IPS DF 19.7 (cell line): ENCODE results near the gene RNPS1.

Experiments used
- DNase-seq: peaks from one replicate; pipeline ENCODE4 v3.0.0-alpha.2; 2013; ENCODE audit warnings: low read depth, low spot score

RNPS1 gene, protein sequence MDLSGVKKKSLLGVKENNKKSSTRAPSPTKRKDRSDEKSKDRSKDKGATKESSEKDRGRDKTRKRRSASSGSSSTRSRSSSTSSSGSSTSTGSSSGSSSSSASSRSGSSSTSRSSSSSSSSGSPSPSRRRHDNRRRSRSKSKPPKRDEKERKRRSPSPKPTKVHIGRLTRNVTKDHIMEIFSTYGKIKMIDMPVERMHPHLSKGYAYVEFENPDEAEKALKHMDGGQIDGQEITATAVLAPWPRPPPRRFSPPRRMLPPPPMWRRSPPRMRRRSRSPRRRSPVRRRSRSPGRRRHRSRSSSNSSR

GRCh38 chr16:2267913-2268666 lies at the start of gene RNPS1:
Gene RNPS1 (minus strand): TSS chr16:2268126. CDS start chr16:2264643, 3,483 bp downstream.
- DNase-seq, result peak; percentile 67

DNA sequence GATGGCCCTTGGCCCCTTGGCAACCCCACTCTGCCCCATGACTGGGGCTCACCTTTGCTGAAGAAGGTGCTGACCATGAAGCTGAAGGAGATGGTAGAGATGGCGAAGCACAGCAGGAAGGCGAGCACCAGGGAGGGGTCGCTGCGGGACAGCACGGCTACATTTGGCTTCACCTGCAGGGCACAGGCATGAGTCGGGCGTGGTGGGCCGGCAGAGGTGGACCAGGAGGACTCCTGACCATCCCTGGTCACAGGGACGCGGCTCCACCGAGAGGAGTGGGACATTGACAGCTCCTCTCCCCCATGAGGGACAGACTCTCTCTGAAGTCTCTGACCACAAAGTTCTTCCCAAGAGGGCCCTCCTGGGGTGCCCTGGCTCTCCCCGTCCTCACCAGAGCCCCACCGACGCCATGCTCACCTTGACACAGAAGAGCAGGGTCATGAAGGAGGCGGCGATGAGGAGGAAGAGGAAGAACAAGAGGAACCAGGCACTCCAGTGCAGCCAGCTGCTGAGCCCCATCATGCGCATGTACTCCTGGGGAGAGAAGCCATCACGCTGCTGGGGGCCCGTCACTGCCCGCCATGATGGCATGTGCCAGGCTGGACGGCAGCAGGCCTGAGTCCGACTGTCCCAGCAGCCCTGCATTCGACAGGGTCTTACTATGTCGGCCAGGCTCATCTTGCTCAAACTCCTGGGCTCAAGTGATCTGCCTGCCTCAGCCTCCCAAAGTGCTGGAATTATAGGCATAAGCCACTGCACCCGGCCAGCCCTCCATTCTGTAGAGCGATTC lies 49.5 kb upstream of the RNPS1 start:
- no peak for DNase-seq

DNA sequence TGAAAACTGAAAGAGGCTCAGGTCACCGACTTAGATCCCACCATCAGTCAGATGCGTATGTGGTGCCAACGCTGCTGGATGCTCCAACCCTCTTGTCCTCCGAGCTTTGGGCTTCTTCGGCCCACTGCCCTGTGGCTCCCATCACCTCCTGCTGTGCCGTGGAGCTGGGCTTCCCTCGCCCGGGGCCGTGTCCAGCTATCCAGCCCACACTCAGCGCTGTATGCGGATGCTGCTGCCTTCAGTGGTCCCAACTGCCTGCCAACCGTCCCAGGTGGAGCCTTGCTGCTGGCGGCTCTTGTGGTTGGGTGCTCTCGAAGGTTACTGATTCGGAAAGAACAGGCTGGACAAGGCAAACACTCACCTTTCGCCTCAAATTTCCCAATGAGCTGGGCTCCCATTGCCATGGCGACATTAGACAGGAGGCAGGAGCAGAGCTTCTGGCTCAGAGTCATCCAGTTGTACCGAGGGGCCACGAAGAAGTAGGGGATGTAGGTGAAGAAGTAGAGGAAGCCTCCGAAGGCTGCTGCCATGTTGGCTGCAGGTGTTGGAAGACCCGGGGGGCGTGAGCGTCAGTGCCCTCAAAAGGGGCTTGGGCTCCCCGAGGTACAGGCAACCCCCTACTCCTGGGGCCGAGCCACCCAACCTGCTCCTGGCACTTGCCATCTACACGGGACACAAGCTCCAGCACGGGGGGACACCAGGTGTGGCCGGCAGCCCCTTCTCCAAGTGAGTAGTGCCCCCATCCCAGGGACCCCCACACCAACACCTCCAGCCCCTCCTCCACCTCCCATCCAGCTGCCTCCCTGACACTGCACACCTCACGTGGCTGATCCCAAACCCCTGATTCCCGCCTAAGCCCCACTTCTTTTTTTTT lies 40.4 kb upstream of the RNPS1 start:
- DNase-seq, result no peak

- DNase-seq, result no peak
These were observed 31.9 kb upstream of the RNPS1 start for GRCh38 chr16:2299915-2300192.

DNA sequence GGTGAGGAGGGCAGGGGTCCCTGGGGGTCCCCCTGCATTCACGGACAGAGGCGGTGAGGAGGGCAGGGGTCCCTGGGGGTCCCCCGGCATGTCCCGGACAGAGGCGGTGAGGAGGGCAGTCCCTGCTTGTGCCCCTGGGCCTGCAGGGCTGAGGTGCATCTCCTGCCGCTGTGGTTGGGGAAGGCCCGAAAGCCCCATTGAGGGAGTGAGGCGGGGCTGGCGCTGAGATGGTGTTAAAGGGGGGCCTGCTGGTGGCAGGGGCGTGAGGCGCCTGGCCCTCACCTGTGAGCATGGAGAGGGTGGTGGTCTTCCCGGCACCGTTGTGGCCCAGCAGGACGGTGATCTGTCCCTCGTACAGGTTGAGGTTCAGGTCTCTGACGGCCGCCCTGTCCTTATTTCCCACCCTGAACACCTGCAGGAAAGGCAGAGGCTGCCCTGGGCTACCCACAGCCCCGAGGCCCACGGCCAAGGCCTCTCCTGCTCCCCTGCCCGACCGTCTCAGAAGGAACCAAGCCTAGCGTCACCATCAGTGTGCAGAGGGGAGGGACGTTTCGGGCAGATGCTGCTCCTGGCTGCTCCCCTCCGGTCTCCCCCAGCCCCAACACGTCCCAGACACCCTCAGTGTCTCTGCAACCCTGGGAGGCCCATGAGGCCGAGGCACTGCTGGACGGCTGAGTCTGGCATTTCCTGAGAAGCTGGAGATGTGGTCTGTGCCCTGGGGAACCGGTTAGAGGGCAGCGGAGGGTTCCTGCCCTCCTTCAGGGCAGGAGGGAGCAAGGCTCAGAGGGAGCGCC lies 31.4 kb upstream of the RNPS1 start:
- no peak for DNase-seq

- no peak for DNase-seq
These were observed 30.7 kb upstream of the RNPS1 start for GRCh38 chr16:2298621-2299020.

DNA sequence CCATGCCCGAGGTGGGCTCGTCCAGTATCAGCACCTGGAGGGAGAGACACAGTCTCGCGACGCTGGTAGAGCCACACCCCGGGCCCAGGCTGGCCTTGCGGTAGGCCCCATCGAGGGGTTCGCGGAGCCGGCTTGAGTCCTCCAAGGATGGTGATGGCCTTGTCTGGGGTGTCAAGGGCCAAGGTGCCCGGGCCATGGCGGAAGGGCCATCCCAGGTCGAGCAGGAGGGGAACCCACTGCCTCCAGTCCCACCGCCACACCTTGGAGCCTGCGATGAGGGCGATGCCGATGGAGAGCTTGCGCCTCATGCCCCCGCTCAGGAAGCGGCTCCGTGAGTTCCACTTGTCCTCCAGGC lies 29.6 kb upstream of the RNPS1 start:
- DNase-seq, result no peak

GRCh38 chr16:2296661-2297505 lies 29.0 kb upstream of the RNPS1 start:
- DNase-seq, result peak; percentile 30

DNA sequence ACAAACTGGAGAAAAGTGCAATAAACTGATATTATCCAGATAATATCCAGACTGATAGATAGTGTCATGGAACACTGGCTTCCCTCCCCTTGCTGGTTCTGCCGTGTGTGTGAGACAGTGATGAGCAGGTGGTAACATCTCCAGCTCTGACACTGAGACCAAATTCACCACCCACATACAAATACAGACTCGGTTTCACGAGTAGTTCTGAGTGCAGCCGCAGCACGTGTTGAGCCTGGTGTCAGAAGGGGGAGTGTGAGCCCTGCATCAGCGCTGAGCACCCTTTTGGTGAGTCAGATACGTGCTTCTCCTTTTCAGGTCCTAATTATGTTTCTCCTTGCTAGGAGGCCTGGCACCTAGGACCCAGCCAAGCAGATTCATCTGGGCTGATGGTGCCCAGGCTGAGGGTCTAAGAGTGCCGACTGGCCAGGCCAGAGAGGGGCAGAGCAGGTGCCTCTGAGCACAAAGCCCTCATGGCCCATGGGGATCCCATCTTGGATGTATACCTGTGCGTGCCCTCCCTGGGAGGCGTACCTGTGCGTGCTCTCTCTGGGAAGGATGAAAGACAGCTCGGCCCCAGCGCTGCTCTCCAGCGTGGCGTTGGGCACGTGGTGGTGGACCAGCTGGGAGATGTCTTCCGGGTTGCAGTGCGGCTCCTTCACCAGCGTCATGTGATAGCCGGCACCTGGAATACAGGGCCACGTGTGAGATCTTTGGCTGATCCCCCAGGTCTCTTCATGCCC lies 27.3 kb upstream of the RNPS1 start:
- no peak for DNase-seq

DNA sequence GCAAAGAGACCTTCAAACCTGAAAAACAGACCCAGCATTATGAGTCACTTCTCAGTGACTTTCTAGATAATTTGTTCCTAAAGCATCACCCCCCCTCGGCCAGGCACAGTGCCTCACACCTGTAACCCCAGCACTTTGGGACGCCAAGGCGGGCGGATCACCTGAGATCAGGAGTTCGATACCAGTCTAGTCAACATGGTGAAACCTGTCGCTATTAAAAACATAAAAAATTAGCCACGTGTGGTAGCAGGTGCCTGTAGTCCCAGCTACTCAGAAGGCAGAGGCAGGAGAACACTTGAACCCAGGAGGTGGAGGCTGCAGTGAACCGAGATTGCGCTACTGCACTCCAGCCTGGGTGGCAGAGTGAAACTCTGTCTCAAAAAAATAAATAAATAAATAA lies 24.3 kb upstream of the RNPS1 start:
- no peak for DNase-seq

- no peak for DNase-seq
These were observed 21.4 kb upstream of the RNPS1 start for GRCh38 chr16:2289282-2289681.

- DNase-seq, result no peak
These were observed 20.8 kb upstream of the RNPS1 start for GRCh38 chr16:2288726-2289125.

- no peak for DNase-seq
These were observed 20.1 kb upstream of the RNPS1 start for GRCh38 chr16:2287916-2288547.

DNA sequence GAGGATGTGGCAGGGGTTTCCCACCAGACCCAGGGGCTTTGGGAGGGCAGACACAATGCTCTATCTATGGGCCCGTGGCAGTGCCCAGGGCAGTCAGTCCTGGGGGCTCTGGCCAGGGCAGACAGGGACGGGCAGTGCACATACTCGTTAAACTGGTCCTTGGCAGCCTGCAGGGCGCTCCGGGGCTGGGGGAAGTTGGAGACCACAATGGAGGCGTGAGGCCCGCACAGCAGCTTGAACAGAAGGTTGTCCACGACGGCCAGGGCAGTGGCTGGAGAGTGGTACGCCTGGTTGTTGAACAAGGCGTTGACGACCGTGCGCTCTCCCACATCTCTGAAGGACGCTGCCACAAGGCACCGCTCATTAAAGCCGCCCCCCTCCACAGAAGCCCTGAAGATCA lies 18.6 kb upstream of the RNPS1 start:
- DNase-seq, result no peak

- no peak for DNase-seq
These were observed 17.8 kb upstream of the RNPS1 start for GRCh38 chr16:2285731-2286191.

DNA sequence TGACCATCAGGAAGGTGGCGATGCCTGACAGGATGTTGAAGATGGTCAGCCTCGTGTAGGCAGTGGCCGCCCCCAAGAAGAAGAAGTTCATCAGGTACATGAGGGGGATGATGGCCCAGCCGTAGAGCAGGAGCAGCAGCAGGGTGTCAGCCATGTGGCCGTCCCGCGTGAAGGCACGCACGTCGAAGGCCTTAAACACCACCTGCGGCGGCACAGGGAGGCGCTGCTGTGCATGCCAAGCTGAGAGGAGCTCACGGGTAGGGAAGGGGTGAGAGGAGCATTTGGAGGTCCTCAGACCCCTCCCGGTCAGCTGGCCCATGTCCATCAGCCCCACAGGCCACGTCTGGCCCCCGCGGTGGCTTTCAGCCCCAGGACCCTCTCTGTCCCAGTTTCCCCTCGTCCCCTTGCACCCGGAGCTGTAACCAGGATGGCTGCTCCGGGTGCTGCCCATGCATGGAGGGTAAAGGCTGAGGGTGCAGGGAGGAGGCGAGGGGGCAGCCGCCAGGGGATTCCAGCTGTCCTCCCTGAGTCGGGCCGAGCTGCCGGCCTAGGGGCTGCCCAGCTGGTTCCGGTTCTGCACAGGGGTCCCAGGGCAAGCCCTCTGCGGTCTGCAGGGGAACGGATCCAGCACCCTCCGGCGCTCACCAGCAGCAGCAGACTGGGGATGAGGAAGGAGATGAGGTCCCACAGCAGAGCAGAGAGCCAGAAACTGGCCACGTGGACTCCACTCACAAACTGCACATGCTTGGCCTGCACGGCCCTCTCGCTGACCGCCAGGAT lies 17.1 kb upstream of the RNPS1 start:
- DNase-seq, result no peak

DNA sequence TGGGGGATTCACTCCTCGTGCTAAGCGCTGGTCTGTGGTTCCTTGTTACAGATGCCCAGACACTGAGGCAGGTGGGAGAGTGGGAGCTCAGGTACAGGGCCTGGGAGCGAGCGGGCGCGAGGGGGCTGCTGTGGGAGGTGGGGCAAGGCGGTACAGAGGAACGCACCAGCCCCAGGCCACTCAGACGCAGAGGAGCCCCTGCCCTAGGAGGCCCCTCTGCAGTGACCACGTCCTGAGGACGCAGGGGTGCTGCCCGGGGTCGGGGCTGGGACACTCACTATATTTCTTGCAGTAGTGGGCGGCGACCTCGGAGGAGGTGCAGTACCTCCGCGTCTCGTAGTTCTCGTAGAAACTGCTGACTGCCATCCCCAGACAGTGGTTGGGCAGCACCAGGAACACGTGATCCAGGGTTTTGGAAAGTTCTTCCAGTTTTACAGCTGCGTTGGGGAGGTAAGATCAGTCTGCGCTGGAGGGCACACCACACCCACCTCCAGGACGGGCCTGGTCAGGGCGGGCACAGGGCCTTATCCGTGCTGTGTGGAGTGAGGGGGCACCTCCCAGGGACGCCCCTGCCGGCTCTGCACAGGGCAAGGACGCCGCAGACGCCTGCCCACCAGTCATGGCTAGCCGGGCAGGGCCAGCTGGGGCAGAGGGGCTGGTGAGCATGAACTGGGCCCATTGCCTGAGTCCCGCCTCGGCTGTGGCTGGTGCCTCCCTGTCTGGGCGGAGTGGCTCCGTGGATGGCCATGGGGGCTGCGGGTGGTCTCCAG lies 16.3 kb upstream of the RNPS1 start:
- no peak for DNase-seq
